Measurements from ENCODE around the gene SLC19A2.

Gene SLC19A2

GRCh38 chr1:169443923-169444322 is 41.8 kb downstream of the SLC19A2 start:
- Histone ChIP-seq H3K4me3 (ENCODE audit: low read length) (no peak overlapping the region), H3K27me3 (ENCODE audit: insufficient read depth, low read length) (no peaks in the 10 kb centered on the region), H3K4me1 (ENCODE audit: insufficient read depth, low read length) (no peaks in the 10 kb centered on the region), H3K9ac (ENCODE audit: low read depth, low read length) (no peak overlapping the region), H3K27ac (ENCODE audit: low read depth, low read length) (no peak overlapping the region), H3K36me3 (ENCODE audit: insufficient read depth, low read length) (no peaks in the 10 kb centered on the region), H3K9me3 (ENCODE audit: insufficient read depth, low read depth, low read length) (0 out of 2 replicates have a peak, but pooled peaks cover 4% of the 10 kb centered on the region)
- WGBS: 84% methylated on average over 3 of the region's 3 CpGs

- no peaks in the 10 kb centered on the region; the same call in 1 of the 2 replicates for H3K9me3 ChIP-seq (ENCODE audit: insufficient read depth, low read depth, low read length)
- peaks cover 3% of the 10 kb centered on the region; the same call in 1 of the 2 replicates for H3K4me1 ChIP-seq (ENCODE audit: insufficient read depth, low read length)
- H3K27ac ChIP-seq (ENCODE audit: low read depth, low read length): no peak within 1 kb of the TSS
- no peaks in the 10 kb centered on the region; the same call in 1 of the 2 replicates for H3K36me3 ChIP-seq (ENCODE audit: insufficient read depth, low read length)
- peaks cover 7% of the 10 kb centered on the region for H3K27me3 ChIP-seq (ENCODE audit: insufficient read depth, low read length)
- H3K9ac ChIP-seq (ENCODE audit: low read depth, low read length): peak within 1 kb of the TSS; percentile 58
- WGBS: 2% methylated on average over 28 of the region's 29 CpGs
- peak within 1 kb of the TSS; percentile 84 for H3K4me3 ChIP-seq (ENCODE audit: low read length)
These were observed 58.6 kb downstream of the SLC19A2 start, which contains the start of gene CCDC181 for GRCh38 chr1:169427081-169427641. Gene CCDC181 (minus strand): TSS chr1:169427474. CDS start chr1:169424927, 2,547 bp downstream.

GRCh38 chr1:169426174-169426705 is 59.5 kb downstream of the SLC19A2 start:
- 89% methylated on average over 4 of the region's 6 CpGs for WGBS
- H3K27me3 ChIP-seq (ENCODE audit: insufficient read depth, low read length): peaks cover 7% of the 10 kb centered on the region
- H3K9ac ChIP-seq (ENCODE audit: low read depth, low read length): no peak overlapping the region
- no peak overlapping the region for H3K27ac ChIP-seq (ENCODE audit: low read depth, low read length)
- H3K4me3 ChIP-seq (ENCODE audit: low read length): peak overlapping the region; percentile 84
- no peaks in the 10 kb centered on the region; the same call in 1 of the 2 replicates for H3K36me3 ChIP-seq (ENCODE audit: insufficient read depth, low read length)
- peaks cover 3% of the 10 kb centered on the region; the same call in 1 of the 2 replicates for H3K4me1 ChIP-seq (ENCODE audit: insufficient read depth, low read length)
- H3K9me3 ChIP-seq (ENCODE audit: insufficient read depth, low read depth, low read length): no peaks in the 10 kb centered on the region

DNA sequence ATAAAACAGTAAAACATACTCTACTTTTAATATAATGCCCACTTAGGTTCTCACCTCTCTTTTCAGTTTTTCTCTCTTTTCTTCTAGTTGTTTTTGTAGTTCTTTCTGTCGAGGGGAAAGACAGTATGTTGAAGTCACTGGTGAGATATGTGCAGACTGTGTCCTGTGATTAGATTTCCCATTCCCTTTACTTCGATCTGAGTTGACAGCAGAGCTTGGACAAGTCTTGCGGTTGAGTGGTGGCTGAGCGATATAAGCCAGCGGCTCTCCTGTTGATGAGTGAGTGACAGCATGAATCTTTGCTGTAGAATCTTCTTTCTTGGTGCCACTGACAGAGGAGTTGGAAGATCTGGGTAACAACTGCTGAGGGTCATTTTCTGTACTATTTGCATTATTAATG is 64.4 kb downstream of the SLC19A2 start:
- H3K36me3 ChIP-seq (ENCODE audit: insufficient read depth, low read length): peaks cover 4% of the 10 kb centered on the region; the same call in 1 of the 2 replicates
- H3K4me3 ChIP-seq (ENCODE audit: low read length): no peak overlapping the region
- no peaks in the 10 kb centered on the region for H3K27me3 ChIP-seq (ENCODE audit: insufficient read depth, low read length)
- no peaks in the 10 kb centered on the region for H3K4me1 ChIP-seq (ENCODE audit: insufficient read depth, low read length)
- H3K9me3 ChIP-seq (ENCODE audit: insufficient read depth, low read depth, low read length): no peaks in the 10 kb centered on the region
- 95% methylated on average over 5 of the region's 5 CpGs for WGBS
- H3K9ac ChIP-seq (ENCODE audit: low read depth, low read length): no peak overlapping the region
- no peak overlapping the region for H3K27ac ChIP-seq (ENCODE audit: low read depth, low read length)

DNA sequence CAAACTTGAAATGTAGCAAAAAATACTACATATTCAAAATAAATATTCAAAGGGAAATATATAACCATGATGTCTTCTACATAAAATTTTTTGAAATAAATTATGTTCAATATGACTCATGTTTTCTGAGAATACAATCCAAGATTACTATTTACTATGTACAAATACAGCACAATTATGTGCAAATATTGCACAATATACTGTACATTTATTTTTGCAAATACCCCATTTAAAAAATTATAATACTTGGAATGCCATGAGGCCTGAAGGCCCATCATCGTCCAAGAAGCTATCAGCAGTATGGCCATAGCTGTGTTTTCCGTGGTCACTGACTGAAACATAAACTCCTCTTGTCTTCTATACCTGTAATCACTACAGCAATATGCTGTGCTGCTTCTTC is 70.8 kb downstream of the SLC19A2 start:
- H3K36me3 ChIP-seq (ENCODE audit: insufficient read depth, low read length): peaks cover 4% of the 10 kb centered on the region; the same call in 1 of the 2 replicates
- no peak overlapping the region for H3K27ac ChIP-seq (ENCODE audit: low read depth, low read length)
- H3K9ac ChIP-seq (ENCODE audit: low read depth, low read length): no peak overlapping the region
- no peaks in the 10 kb centered on the region for H3K4me1 ChIP-seq (ENCODE audit: insufficient read depth, low read length)
- H3K9me3 ChIP-seq (ENCODE audit: insufficient read depth, low read depth, low read length): no peaks in the 10 kb centered on the region
- H3K4me3 ChIP-seq (ENCODE audit: low read length): no peak overlapping the region
- no peaks in the 10 kb centered on the region for H3K27me3 ChIP-seq (ENCODE audit: insufficient read depth, low read length)
- 90% methylated on average over 2 of the region's 2 CpGs for WGBS

All from HUES64 (cell line).